ENCODE measurements around the gene ABCC1. TPM values are rescaled to one million over a fixed set of nuclear protein-coding genes. Genes with fewer than 3 reads are reported as not detected.

The ABCC1 gene
- total RNA-seq, 2 donors from 2014 or later = 33.4 to 87.7 TPM

DNA sequence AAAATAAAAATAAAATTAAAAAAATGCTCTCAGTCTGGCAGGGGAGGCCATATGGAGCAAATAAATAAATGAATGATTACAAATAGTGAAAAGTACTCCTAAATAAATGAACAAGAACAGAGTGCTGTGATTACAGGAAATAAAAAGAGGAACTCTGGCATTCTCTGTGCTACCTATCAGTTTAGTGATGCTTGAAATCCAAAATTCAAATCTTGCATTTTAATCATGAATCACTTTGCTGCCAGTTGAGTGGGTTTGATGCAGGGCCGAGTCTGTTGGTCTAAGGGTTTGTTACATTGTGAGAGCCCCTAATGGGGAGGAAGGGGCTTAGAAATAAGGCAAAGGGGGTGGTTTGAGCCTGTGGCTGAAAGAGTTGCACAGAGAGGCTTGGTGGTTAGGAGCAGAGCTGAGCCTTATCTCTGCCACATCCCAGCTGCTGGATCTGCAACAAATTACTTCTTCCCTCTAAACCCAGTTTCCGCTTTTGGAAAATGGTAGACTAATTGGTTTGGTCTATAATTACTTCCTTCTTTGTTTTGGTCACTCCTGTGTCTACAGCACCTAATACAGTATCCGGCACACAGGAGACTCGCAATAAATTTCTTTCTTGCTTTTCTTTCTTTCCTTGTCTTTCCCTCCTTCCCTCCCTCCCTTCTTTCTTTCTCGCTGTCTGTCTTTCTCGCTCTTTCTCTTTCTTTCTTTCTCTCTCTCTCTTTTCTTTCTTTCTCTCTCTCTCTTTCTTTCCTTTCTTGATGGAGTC lies 6.3 kb upstream of the ABCC1 start:
- DNase-seq (ENCODE audit: low spot score) = no peak
- TF ChIP-seq, protein P1, sequence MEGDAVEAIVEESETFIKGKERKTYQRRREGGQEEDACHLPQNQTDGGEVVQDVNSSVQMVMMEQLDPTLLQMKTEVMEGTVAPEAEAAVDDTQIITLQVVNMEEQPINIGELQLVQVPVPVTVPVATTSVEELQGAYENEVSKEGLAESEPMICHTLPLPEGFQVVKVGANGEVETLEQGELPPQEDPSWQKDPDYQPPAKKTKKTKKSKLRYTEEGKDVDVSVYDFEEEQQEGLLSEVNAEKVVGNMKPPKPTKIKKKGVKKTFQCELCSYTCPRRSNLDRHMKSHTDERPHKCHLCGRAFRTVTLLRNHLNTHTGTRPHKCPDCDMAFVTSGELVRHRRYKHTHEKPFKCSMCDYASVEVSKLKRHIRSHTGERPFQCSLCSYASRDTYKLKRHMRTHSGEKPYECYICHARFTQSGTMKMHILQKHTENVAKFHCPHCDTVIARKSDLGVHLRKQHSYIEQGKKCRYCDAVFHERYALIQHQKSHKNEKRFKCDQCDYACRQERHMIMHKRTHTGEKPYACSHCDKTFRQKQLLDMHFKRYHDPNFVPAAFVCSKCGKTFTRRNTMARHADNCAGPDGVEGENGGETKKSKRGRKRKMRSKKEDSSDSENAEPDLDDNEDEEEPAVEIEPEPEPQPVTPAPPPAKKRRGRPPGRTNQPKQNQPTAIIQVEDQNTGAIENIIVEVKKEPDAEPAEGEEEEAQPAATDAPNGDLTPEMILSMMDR (IDR thresholded peaks at IDR 0.05) = no peak
- TF ChIP-seq POLR2AphosphoS5 (IDR thresholded peaks at IDR 0.05) = no peak
- TF ChIP-seq POLR2A (IDR thresholded peaks at IDR 0.05) = no peak
- no peaks in the 10 kb centered on the region for H3K27me3 ChIP-seq (replicated peaks; ENCODE audit: insufficient read depth)
- H3K4me1 ChIP-seq (replicated peaks) = peaks cover 8% of the 10 kb centered on the region
- H3K36me3 ChIP-seq = no peaks in the 10 kb centered on the region
- no peak overlapping the region for H3K4me3 ChIP-seq
- peak overlapping the region in 1 of 2 donors; percentile 23 for H3K27ac ChIP-seq
- intact Hi-C loops (cut with DNase I) = no loop called here
- no peaks in the 10 kb centered on the region for H3K9me3 ChIP-seq
- 77% methylated on average over 6 of the region's 6 CpGs for WGBS

DNA sequence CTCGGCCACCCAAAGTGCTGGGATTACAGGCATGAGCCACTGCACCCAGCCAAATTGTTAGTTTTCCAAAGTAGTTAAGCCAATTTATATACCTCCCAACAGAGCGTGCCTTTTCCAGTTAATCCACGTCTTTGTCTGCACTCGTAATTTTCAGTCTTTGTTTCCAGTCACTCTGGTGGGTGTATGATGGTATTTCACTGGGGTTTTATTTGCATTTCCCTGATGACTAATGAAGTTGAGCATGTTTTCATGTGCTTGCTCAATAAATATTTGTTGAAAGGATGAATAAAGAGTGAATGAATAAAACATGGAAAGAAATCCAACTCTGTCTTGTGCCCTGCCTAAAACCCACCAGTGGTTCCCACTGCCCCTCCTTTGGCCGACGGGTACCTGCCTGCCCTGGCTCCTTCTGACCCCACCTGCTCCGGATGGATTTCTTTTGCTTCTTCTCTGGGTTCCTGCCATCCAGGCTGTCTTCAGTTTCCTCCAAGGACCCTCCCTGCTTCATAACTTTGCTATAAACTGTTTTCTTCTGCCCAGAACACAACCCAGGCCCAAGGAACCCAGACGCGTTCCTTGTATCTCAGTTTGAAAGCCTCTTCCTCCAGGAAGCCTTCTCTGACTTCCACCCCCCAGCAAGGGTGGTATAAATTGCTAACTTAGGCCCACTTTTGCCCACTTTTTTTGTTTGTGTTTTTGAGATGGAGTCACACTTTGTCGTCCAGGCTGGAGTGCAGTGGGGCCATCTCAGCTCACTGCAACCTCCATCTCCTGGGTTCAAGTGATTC lies 3.0 kb upstream of the ABCC1 start:
- Histone ChIP-seq H3K4me1 (replicated peaks) (peaks cover 13% of the 10 kb centered on the region), H3K36me3 (no peaks in the 10 kb centered on the region), H3K27ac (peak overlapping the region; percentile 55 to 74), H3K4me3 (no peak overlapping the region), H3K27me3 (replicated peaks; ENCODE audit: insufficient read depth) (no peaks in the 10 kb centered on the region), H3K9me3 (no peaks in the 10 kb centered on the region)
- WGBS = 34% methylated on average over 10 of the region's 10 CpGs
- peak; percentile 58 for DNase-seq (ENCODE audit: low spot score)
- intact Hi-C loops (cut with DNase I) = no loop called here
- no peak for TF ChIP-seq POLR2A (IDR thresholded peaks at IDR 0.05)
- peak; percentile 93 for TF ChIP-seq POLR2AphosphoS5 (IDR thresholded peaks at IDR 0.05)
- TF ChIP-seq, protein P1 (IDR thresholded peaks at IDR 0.05) = peak in 1 of 4 experiments; percentile 36

DNA sequence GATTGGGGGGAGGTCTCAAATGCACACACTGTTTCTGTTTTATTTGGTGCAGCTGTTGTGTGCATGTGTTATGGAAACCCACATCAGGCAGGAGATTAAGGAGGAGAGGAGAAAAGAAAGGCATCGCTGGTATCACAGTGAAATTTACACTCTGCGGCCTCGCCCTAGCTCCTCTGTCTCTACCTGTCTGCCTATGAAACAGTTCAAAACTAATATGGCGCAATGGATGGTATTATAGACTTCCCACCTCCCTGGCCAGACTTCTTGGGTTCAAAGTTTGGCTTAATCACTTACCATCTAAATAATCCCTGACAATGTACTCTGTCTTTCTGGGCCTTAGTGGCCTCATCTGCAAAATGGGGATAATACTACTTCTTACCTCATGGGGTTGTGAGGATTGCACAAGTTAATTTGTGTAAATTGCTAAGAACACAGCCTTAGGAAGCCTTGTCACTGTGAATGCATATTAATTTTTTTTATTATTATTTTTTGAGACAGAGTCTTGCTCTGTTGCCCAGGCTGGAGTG lies 1.4 kb upstream of the ABCC1 start:
- H3K9me3 ChIP-seq = no peaks in the 10 kb centered on the region
- no peak for TF ChIP-seq POLR2AphosphoS5 (IDR thresholded peaks at IDR 0.05)
- no peak for TF ChIP-seq POLR2A (IDR thresholded peaks at IDR 0.05)
- no peak for DNase-seq (ENCODE audit: low spot score)
- peak overlapping the region in 1 of 2 donors; percentile 20 for H3K27ac ChIP-seq
- no peaks in the 10 kb centered on the region for H3K27me3 ChIP-seq (replicated peaks; ENCODE audit: insufficient read depth)
- peaks cover 13% of the 10 kb centered on the region for H3K4me1 ChIP-seq (replicated peaks)
- intact Hi-C loops (cut with DNase I) = no loop called here
- WGBS = 89% methylated on average over 4 of the region's 4 CpGs
- no peak overlapping the region for H3K4me3 ChIP-seq
- no peaks in the 10 kb centered on the region for H3K36me3 ChIP-seq

DNA sequence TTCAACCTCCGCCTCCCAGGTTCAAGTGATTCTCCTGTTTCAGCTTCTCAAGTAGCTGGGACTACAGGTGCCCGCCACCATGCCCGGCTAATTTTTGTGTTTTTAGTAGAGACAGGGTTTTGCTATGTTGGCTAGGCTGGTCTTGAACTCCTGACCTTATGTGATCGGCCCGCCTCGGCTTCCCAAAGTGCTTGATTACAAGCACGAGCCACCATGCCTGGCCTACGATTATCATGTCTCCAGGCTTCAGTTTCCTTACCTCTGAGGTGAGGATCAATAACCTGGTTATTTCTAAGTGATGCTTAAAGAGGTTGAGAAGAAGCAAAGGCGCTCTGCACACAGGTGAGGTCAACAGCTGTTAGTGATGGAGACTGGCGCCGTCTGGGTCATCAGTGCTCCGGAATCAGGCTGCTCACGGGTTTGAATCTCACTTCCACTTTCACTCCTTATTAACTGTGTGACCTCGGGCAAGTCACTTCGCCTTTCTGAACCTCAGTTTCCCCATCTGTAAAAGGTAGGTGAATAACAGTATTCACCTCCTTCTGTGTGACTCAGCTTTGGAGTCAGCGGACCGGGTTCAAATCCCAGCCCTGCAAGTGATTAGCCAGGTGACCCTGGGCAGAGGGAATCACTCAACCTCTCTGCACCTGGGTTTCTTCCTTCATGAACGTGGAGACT lies 745 bp upstream of the ABCC1 start:
- no peaks in the 10 kb centered on the region for H3K9me3 ChIP-seq
- peaks cover 13% of the 10 kb centered on the region for H3K4me1 ChIP-seq (replicated peaks)
- no peak for TF ChIP-seq POLR2A (IDR thresholded peaks at IDR 0.05)
- TF ChIP-seq, protein P1 (IDR thresholded peaks at IDR 0.05) = no peak
- TF ChIP-seq POLR2AphosphoS5 (IDR thresholded peaks at IDR 0.05) = no peak
- peak overlapping the region; percentile 82 to 90 for H3K27ac ChIP-seq
- no peak for DNase-seq (ENCODE audit: low spot score)
- intact Hi-C loops (cut with DNase I) = no loop called here
- 74% methylated on average over 18 of the region's 18 CpGs for WGBS
- no peaks in the 10 kb centered on the region for H3K27me3 ChIP-seq (replicated peaks; ENCODE audit: insufficient read depth)
- H3K36me3 ChIP-seq = no peaks in the 10 kb centered on the region
- peak overlapping the region; percentile 71 to 87 for H3K4me3 ChIP-seq
